NCI-H1417 treated with DMSO at 0.1 percent for 48 hours (cell line): Measurements from ENCODE around the gene LRRN2.
"Not testable (repeated sequence)": the region's sequence is repeated elsewhere in the genome, so short reads cannot be mapped to it uniquely, and the experiment has no call there.

ENCODE experiments used
- DNase-seq: peaks from one replicate; lab custom pipeline; 2025; lab: John Stamatoyannopoulos, UW

Gene LRRN2

DNA sequence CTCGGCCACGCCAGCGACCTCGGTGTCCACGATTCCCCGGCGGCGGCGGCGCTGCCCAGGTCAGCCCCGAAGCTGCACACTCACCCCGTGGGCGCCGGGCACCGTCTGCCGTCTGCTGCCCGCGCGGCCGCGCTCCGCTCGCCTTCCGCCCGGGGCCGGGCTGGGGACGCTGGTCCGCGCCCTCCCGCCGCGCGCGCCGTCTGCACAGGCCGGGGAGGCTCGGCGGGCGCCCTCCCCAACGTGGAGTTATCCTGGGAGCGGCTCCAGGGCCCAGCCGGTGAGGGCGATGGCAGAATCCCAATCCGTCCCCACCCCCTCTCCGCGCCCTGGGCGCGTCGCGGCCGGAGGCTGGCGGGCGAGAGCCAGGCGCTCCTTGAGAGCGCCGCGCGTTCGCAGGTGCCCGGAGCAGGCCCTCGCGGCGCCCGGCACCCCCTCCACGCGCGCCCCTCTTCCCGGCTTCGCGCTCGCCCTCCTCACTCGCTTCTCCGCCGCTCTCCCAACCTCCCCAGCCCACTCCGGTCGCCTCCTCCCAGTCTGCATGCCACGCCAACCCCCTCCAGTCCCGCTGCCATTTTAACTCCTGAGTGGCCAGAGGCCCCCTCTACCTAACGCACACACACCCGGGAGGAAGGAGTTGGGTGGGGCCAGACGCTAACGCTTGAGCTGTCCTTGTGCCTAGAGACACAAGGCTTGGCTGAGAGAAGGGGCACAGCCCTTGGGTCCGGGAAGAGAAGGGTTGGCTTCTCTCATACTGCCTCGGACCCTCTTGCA lies at the start of gene LRRN2:
Gene LRRN2, minus strand, starts transcription at position 503 of the 771 bp plus-strand sequence. CDS start 65,746 bp downstream, outside the sequence.
- no peak for DNase-seq

DNA sequence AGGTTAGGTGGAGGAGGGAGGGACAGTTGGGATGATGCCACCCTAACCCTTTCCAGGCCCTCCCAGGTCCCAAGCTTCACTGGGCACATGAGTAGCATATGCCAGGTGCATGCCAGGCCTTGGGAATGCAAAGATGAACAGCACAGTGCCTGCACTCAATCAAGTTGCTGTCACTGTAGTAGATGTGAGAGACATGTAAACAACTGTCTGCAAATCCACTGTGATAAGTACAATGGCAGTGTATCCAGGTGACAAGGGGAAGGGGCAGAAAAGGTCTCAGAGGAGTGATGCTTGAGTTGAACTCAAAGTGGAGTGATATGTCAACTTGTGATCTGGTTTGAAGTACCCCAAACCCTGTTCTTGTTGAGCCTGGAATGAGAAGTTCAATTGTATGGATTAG lies 49.5 kb upstream of the LRRN2 start:
- no peak for DNase-seq

DNA sequence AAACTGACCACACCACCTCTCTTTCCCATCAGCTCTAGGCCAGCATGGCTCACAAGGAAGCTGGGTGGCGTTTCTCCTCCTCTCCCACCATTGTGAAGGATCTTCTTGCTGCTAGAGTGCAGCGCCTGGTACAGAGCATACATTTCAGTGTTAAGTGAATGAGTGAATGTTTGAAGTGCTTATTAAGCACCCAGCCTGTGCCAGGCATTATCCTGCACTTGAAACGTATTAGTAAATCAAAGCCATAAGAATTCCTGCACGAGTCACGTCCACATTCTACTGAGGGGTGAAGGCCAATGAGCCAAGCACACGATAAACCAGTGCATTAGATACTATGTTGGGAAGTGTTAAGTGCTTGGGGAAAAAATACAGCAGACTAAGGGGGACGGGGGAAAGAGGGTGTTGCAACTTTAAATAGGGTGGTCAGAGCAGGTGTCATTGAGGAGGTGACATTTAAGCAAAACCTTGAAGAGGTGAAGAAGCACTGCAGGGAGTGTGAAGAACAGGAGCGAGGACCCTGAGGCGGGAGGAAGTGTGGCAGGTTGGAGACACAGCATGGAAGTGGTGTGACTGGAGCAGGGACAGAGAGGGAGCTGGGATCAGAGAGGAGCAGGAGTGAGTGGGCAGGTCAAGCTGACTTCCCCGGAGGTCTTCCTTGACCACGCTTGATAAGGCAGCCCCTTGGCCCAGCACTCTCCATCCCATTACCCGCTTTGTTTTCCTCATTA lies 48.5 kb upstream of the LRRN2 start:
- no peak for DNase-seq

DNA sequence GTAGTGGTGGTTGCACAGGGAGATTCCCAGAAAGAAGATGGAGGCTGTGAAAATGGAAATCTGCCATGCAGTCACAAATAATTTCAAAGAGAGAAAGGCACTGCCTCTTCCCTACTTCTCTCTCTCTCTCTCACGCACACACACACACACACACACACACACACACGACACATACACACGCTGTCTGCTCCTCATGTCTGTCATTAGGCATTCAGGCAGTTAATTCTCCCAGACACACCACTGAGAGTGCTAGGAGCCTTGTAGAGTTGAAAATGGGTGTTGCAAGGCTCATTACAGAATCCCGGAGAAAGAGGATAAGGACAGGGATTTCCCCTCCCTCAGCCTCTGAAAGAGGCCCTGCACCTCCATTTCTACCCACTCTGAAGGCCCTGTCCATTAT lies 47.8 kb upstream of the LRRN2 start:
- no peak for DNase-seq

DNA sequence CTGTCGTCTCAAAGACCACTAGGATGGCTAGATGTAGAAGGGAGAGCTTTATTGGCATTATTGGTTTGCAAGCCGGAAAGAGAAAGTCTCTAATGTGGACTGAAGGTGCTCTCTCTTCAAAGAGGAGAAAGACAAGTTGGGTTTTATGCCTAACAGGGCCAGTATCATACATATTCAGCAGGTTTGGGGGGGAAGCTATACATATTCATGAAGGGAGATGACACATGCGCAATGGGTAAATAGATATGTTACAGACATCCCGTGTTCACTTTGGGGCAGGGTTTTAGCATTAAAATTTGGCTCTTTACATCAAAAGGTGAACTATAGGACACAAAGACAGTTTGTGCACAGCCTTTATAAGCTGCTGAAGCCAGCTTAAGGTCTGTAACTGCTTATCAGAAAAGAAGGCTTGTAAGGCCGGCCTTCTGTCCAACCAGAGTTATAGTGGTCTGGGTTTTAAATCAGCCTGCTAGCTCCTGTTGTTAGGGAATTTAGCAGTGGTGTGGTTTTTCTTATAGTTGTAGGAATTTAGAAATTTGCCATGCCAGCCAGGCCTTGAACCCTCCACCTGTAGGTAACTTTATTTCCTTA lies 46.5 kb upstream of the LRRN2 start:
- DNase-seq: no peak

DNA sequence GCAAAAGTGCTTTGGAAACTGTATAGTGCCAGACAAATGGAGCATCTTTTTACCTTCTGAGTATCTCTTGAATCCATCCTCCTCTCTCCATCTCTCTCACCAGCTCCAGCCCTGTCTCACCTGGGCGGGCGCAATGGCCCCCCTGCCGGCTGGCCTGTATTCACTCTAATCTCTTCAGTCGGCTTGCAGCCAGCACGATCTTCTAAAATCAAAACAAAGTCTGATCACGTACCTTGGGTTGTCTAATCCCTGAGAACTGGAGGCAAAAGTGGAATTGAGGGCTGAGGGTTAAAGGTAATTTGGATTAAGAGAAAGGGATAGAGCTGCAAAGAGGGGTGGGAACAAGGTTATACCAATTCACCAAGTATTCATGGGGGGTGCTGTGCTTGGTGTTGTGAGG lies 46.0 kb upstream of the LRRN2 start:
- no peak for DNase-seq

DNA sequence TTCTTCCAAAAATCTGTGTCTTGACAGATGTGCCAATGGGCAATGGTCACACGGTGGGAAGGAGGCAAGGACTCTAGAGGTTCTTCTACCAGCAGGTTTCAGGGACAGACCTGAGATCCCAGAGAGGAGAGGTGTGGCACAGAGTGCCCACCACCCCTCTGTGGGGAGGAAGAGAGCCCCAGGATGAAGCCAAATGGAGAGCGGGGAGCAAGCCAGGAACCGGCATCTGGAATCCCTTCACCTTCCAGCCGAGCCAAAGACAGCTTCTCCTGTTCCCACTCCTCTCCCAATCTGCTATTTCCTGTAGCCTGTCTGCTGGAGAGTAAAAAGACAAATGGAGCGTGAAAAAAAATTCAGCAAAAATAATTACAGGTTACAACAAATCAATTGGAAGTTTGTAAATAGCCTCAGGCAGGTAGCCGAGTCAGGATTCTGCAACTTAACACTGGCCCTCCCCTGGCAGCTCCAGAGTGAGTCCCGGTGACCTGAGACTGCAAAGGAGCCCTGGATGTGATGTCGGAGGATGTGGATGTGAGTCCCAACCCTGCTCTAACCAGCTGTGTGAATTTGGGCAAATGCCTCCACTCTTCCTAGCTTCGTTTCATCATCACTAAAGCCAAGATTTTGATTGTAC lies 45.4 kb upstream of the LRRN2 start:
- DNase-seq: peak; percentile 96

DNA sequence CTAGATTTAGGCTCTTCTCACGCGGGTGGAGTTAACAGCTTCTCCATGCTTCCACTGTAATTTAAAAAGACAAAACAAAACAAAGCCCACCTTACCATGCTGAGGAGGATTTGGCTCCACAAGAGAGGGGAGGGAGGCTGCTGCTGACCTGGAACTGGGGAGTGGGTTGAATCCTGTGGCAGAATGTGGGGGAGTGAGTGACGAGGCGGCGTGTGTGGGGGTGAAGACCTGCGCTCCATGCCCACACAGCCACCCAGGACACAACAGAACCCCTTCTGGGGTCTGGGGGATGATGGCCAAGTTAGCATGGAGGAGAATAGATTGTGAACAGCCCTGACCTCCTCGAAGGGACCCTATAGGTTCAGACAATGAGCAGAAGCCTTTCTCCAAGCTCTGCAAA lies 44.0 kb upstream of the LRRN2 start:
- DNase-seq: no peak

DNA sequence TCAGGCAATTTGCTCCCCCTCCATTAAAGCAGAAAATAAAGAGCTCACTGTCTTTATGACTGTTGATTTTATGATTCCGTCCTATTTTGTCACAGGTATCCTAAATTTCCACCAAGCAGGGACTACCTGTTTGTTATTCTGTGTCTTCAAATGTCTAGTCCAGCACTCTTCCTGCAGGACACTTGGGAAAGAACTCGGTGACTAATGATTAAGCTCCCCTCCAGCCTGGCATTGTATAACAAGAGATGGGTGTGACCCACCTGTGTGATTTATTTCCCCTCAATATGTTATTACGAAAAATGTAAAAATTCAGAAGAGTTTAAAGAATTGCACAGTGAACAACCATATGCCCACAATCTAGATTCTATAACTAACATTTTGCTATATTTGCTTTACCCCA lies 42.9 kb upstream of the LRRN2 start:
- DNase-seq: no peak

DNA sequence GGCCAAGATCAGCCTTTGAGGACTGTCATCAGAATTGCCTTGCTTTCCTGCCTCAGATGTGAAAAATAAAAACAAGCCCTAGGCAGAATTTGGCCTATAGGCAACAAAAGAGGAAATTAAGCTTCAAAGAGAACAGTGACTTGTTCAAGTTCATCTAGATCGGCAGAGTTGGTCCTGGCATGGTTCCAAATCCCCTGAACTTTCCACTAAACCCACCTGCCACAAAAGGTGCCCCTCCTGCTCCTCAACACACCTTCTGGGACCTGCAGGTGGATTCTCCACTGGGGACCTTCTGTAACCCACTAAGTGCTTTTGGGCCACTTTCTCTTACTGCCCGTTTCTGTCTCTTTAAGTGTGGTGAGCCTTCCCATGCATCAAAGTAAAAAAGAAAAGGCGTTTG lies 42.5 kb upstream of the LRRN2 start:
- no peak for DNase-seq

DNA sequence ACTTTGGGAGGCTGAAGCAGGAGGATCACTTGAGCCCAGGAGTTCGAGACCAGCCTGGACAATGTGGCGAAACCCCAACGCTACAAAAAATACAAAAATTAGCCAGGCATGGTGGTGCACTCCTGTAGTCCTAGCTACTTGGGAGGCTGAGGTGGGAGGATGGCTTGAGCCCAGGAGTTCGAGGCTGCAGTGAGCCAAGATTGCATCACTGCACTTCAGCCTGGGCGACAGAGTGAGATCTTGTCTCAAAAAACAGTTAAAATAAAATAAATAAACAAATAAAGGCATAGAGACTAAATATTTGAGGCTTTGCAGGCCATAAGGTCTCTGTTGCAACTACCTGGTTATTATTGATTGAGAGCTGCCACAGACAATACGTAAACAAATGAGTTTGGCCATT lies 41.9 kb upstream of the LRRN2 start:
- not testable (repeated sequence) for DNase-seq

DNA sequence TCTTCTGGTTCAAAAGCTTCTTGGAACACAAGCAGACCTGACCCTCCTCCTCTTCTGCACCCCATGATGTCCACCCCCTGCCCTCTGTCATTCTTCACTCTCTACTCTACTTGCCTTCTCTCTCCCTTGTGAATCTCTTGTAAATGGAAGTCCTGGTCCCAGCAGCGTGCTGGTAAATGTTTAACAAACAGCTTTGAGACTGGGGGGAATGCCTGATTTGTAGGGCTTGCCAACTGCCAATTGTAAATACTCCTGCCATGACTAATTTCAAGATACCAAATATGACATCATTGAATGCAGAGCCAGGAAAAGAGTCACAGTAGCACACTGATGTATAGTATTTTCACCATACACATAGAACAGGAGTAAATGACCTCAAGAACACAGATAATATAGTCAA lies 40.9 kb upstream of the LRRN2 start:
- no peak for DNase-seq

DNA sequence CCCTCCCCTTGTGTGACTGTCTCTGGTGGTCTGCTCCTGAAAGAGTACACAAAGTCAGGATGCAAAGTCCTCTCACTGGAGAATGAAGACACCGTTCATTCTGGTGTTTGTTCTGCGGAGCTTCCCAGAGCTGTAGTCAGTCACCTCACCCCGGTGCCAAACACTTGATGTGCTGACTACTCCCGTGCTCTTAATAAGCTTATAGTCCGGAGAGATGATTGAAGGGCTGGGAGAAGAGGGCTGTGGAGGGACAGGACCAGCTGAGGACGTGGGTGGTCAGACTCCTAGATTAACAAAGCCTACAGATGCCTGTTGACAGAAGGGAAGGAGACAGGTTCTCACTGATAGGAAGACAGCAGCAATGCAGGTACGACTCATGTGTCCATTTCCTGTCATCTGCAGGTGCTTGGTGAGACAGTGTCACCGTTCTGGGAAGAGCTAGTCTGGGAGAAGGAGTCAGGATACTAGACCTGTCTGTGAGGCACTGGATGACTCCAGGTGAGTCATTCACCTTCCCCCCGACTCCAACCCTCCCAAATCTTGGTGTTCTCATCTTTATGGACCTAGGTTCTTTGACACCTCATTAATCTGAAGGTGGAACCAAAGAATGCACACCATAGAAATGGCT lies 40.4 kb upstream of the LRRN2 start:
- no peak for DNase-seq

DNA sequence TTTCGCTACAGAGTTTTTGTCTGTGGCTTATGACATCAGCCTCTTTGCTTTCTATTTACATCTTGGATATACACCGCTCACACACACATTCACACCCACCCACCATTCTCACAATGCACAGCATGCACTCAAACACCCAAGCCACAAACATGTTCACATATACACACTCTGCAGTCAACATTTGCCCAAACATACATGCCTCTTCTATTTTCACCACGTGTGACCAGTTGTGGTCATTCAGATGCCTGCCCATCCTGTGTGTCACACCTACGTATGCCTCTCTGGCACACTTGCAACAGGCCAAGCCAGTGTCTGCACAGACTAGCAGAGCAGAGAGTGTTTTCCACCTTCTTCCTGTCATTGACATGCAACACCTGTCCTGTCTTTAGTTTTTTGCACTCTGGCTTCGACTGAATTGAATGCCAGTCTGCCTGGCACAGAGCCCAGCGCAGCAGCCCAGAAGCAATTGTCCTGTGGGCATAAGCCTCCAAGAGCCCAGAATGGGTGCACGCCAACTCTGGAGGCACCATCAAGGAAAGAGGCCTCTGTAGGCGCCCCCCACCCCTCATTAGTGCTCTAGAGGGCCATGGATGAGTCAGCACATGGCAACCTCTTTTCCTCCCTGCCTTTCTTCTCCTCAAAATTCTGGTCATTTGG lies 37.7 kb upstream of the LRRN2 start:
- DNase-seq: no peak

DNA sequence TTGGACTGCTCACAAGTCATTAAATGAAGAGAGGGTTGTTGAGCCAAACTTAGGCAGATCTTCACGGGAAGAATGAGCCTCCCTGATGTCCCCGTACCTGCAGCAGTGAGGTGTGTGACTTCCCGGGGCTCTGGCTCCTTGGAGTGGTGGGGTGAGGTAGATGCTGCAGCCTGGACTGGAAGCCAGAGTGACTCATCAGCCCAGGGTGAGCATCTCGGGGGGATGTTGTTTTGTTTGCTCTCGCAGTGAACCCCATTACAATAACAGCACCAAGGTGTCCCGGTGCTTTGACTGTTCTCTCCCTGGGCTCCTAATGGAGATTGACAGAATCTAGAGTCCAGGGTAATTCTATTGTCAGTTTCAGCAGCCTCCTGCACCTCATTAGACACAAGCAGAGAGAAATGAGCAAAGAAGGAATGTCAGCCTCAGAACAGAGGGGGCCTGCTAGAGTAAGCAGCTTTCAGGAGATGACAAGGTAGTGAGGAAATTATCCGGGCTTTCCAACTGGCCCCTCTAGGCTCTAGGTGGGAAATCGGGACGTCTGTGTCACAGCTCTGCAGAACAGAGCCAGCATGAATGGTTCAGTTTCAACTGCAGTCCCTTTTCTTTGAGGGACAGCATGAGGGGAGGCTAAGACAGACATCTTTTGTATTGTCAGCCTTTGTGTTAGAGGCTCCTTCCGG lies 36.0 kb upstream of the LRRN2 start:
- no peak for DNase-seq

DNA sequence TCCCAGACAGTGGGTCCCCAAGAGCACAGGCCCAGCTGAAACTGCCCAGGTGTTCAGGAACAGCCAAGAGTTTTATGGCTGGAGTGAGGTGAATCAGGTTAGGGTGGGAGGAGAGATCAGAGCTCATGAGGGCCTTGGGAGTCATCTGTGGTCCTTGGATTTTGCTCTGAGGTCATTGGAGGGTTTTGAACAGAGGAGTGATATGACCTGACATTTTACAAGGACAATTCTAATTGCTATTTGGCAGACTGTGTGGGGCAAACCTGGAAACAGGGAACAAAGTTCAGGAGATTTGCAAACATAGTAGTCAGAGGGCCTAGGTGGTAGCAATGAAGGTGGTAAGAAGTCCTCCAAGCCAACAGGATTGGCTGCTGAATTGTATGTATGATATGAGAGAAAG lies 31.1 kb upstream of the LRRN2 start:
- DNase-seq: no peak

DNA sequence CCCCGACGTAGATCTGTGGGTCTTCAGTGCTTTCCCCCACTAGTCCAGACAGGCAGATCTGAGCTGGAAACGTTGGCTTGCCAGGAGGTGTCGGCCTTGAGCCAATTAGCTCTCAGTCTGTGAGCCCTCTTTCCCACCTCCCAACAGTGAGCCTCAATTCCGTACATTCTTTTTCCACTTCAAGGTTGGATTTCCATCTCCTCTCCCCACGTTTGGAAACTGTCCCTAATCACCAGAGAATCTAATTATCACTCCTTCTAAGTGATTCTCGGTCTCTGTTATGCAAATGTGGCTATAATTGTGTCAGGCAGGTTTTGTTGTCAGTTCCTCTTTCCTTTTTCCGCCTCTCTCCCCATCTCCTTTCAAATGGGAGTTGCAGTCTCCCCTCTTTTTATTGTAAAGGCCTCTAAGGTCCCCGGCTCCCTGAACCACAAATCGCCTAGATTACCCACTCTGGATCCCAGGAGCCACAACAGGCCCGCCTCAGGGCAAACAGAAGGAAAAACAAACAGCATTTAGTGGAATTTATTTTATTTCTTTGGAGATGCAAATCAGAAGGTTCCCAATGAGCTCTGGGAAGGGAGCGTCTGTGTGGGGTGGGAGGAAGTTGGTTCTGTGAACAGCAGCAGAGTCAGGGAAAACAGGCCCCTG lies 29.4 kb upstream of the LRRN2 start:
- no peak for DNase-seq

DNA sequence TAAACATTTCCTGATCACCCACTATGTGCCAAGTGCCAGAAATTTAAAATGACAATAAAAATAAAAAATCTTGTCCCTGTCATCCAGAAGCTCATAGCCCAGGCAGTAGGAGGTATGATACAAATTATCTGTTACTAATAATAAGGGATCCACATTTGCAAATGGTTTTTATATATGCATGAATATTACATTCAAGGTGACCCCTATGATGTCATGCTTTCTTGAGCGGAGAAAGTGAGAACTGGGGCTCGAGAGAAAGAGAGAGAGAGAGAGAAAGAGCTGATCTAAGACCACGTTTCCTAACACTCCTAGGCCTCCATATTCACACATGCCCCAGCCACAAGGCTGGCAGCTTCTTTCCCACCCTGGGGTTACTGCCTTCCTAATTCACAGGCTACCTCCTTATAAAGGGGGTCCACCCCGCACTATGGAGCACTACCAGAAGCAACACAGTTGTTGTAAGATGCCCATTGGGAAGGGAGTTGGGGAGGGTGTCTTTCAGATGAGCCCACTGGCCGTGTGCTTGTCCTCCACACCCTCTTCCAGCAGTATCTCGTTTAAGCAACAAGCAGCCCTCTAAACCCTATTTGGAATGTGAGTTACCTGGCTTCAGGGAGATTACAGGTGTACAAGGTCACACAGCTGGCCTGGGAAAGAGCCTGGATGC lies 28.8 kb upstream of the LRRN2 start:
- no peak for DNase-seq

DNA sequence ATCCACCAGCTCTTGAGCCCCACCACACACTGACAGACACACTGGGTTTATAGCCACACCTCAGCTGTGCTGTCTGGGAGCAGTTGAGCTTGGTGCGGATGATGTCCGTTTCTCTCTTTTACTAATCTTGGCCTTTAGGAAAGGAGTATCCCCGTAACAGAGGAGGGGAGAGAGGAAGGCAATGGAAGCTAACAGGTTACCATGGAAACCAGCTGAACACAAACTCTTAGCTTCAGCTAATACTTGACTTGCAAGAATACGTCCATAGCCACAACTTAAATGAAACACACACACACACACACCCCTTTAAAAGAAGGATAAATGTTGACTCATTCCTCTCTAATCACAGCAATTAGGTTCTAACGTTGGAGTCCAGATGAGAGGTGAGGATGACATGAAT lies 28.0 kb upstream of the LRRN2 start:
- DNase-seq: no peak
